Prostate gland (tissue), 2 donors: ENCODE measurements around the gene KIF16B. TPM values are rescaled to one million over a fixed set of nuclear protein-coding genes. Genes with fewer than 3 reads are reported as not detected.

ENCODE experiments used
- DNase-seq: peaks from one replicate; pipeline ENCODE4 v3.0.0-alpha.2; 2019; ENCODE audit warnings: low spot score
- H3K27ac ChIP-seq, 2 donors: fragments of 200-600 bp; sonication (generic); 2 replicates each; pipeline ENCODE4 v1.5.1; 2017 to 2019
- H3K27me3 ChIP-seq: fragments of 200-600 bp; sonication (generic); replicated peaks from 2 replicates; pipeline ENCODE4 v1.5.1; 2019; ENCODE audit not compliant: insufficient read depth
- H3K36me3 ChIP-seq, 2 donors: fragments of 200-600 bp; sonication (generic); 1 replicate in 1 of 2; 2 replicates in 1 of 2; pipeline versions ENCODE4 v1.5.1 to v1.8.1; 2017 to 2019
- H3K4me1 ChIP-seq: fragments of 200-600 bp; sonication (generic); replicated peaks from 2 replicates; pipeline ENCODE4 v1.5.1; 2019
- H3K4me3 ChIP-seq, 2 donors: fragments of 200-600 bp; sonication (generic); 2 replicates each; pipeline ENCODE4 v1.5.1; 2017 to 2019
- H3K9me3 ChIP-seq: fragments of 200-600 bp; sonication (generic); 2 replicates; pipeline ENCODE4 v1.5.1; 2017
- CTCF ChIP-seq, 4 experiments: fragments of 200-600 bp in 2 of 4; fragments of 450-650 bp in 2 of 4; sonication (generic) in 2 of 4; IDR thresholded peaks; 1 replicate in 3 of 4; 2 replicates in 1 of 4; pipeline ENCODE4 v1.5.1; 2016 to 2019; ENCODE audit warnings: antibody characterized with exemption in 4 of 4, mild to moderate bottlenecking in 2 of 4, moderate library complexity in 2 of 4
- POLR2A ChIP-seq: fragments of 450-650 bp; IDR thresholded peaks from one replicate; pipeline ENCODE4 v1.6.1; 2016; ENCODE audit warnings: antibody characterized with exemption, mild to moderate bottlenecking
- POLR2AphosphoS5 ChIP-seq: sonication (generic); formaldehyde crosslinking; IDR thresholded peaks from one replicate; pipeline ENCODE4 v1.6.1; 2017; ENCODE audit warnings: antibody characterized with exemption
- WGBS: methylation state at CpG from one replicate; pipeline ENCODE4 v1.1.5; 2018; 5-methylcytosine and 5-hydroxymethylcytosine counted together
- intact Hi-C: fragments of 100-400 bp; cut with DNase I; formaldehyde crosslinking; loops from one replicate; pipeline ENCODE4 v1.14.2; 2022
- total RNA-seq, 2 donors: library from RNA; depleted of rRNA; stranded (reverse); fragments of >200 nt; gene quantifications; one replicate each; pipeline ENCODE4 v1.1.0, GENCODE V29; 2016

The KIF16B gene
- total RNA-seq, 2 donors from 2014 or later, result 11.5 to 24.4 TPM

- no peak for TF ChIP-seq POLR2A
- WGBS, result 87% methylated on average over 3 of the region's 3 CpGs
- Histone ChIP-seq H3K27me3 (no peaks in the 10 kb centered on the region), H3K27ac (no peak overlapping the region), H3K4me1 (no peaks in the 10 kb centered on the region), H3K36me3 (no peaks in the 10 kb centered on the region), H3K9me3 (no peaks in the 10 kb centered on the region), H3K4me3 (no peak overlapping the region)
- intact Hi-C loops, result no loop called here
- no peak for DNase-seq
These were observed 135.1 kb downstream of the KIF16B start for GRCh38 chr20:16438100-16438499.

GRCh38 chr20:16437387-16437996 is 135.8 kb downstream of the KIF16B start:
- intact Hi-C loops, result no loop called here
- Histone ChIP-seq H3K27ac (no peak overlapping the region), H3K27me3 (no peaks in the 10 kb centered on the region), H3K4me3 (no peak overlapping the region), H3K4me1 (no peaks in the 10 kb centered on the region), H3K36me3 (no peaks in the 10 kb centered on the region), H3K9me3 (no peaks in the 10 kb centered on the region)
- TF ChIP-seq POLR2A (no peak), CTCF (IDR thresholded peaks at IDR 0.05) (no peak), POLR2AphosphoS5 (no peak)
- no peak for DNase-seq
- 94% methylated on average over 7 of the region's 7 CpGs for WGBS

GRCh38 chr20:16434062-16434664 is 139.1 kb downstream of the KIF16B start:
- Histone ChIP-seq H3K9me3 (no peaks in the 10 kb centered on the region), H3K27me3 (no peaks in the 10 kb centered on the region), H3K36me3 (no peaks in the 10 kb centered on the region), H3K27ac (no peak overlapping the region), H3K4me3 (no peak overlapping the region), H3K4me1 (no peaks in the 10 kb centered on the region)
- intact Hi-C loops, result no loop called here
- DNase-seq, result no peak
- TF ChIP-seq POLR2A (no peak), CTCF (IDR thresholded peaks at IDR 0.05) (peak in 1 of 4 experiments; percentile 22), POLR2AphosphoS5 (no peak)
- WGBS, result 74% methylated on average over 10 of the region's 10 CpGs

GRCh38 chr20:16433293-16433580 is 140.0 kb downstream of the KIF16B start:
- DNase-seq, result no peak
- no peaks in the 10 kb centered on the region for H3K36me3 ChIP-seq
- no peak for TF ChIP-seq POLR2AphosphoS5
- H3K4me3 ChIP-seq, result no peak overlapping the region
- H3K27me3 ChIP-seq, result no peaks in the 10 kb centered on the region
- intact Hi-C loops, result no loop called here
- H3K27ac ChIP-seq, result no peak overlapping the region
- no peaks in the 10 kb centered on the region for H3K4me1 ChIP-seq
- no peaks in the 10 kb centered on the region for H3K9me3 ChIP-seq
- WGBS, result 62% methylated on average over 2 of the region's 2 CpGs

- 91% methylated on average over 8 of the region's 8 CpGs for WGBS
- TF ChIP-seq CTCF (IDR thresholded peaks at IDR 0.05) (no peak), POLR2AphosphoS5 (no peak), POLR2A (no peak)
- no peak overlapping the region for H3K4me3 ChIP-seq
- no peaks in the 10 kb centered on the region for H3K9me3 ChIP-seq
- intact Hi-C loops, result no loop called here
- no peak for DNase-seq
- no peaks in the 10 kb centered on the region for H3K36me3 ChIP-seq
- no peak overlapping the region for H3K27ac ChIP-seq
- H3K4me1 ChIP-seq, result no peaks in the 10 kb centered on the region
- no peaks in the 10 kb centered on the region for H3K27me3 ChIP-seq
These were observed 140.6 kb downstream of the KIF16B start for GRCh38 chr20:16432466-16433292.
